Fibroblast of villous mesenchyme (primary cell): ENCODE results near the gene SHANK3. TPM values are rescaled to one million over a fixed set of nuclear protein-coding genes. Genes with fewer than 3 reads are reported as not detected.

ENCODE experiments used
- DNase-seq: peaks from one replicate; pipeline ENCODE4 v3.0.0-alpha.2; 2010; ENCODE audit warnings: low read depth
- H3K4me3 ChIP-seq: 2 replicates; pipeline ENCODE4 v1.5.1; 2011; ENCODE audit warnings: low read depth, mild to moderate bottlenecking, low read length
- total RNA-seq: library from RNA; depleted of rRNA; stranded (reverse); fragments of >200 nt; gene quantifications from 2 replicates; pipeline ENCODE4 v1.2.3, GENCODE V29; 2012
- TF ChIP-seq, protein P1 (sequence below): IDR thresholded peaks from 2 replicates; pipeline ENCODE4 v1.5.1; 2012; ENCODE audit warnings: low read depth, mild to moderate bottlenecking, low read length; ENCODE audit not compliant: insufficient read depth

The SHANK3 gene
- total RNA-seq, 1 donor, result 0.86 TPM

DNA sequence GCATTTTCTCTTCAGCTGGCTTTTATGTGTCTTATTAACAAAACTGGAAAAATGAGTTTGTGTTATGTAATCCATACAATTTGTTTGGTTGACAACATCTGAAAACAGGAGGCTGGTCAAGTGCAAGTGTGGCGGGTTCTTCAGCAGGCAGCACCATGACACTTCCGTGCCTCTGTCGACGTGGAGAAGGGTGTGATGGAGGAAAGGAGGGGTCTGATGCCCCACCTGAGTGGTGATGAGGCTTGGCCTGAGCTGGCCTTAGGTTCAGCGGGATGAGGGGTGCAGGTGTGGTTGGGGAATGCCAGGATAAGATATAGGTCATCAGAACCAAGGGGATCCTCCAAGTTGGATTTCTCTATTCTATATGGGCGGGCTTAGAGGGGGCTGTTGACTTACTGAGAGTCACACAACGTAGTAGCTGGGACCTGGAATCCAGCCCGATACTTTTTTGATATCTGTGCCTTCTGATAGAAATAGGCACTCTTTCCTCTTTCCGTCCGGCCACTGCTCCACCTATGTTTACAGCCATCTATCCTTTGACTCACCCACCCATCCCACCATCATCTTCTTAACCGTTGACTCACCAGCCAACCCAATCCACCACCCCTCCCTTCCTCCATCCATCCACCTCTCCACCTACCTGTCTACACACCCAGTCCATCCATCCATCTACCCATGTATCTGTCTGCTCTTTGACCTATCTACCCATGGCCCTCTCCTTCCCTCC is 29.0 kb downstream of the SHANK3 start:
- H3K4me3 ChIP-seq, result no peak overlapping the region
- TF ChIP-seq, protein P1, sequence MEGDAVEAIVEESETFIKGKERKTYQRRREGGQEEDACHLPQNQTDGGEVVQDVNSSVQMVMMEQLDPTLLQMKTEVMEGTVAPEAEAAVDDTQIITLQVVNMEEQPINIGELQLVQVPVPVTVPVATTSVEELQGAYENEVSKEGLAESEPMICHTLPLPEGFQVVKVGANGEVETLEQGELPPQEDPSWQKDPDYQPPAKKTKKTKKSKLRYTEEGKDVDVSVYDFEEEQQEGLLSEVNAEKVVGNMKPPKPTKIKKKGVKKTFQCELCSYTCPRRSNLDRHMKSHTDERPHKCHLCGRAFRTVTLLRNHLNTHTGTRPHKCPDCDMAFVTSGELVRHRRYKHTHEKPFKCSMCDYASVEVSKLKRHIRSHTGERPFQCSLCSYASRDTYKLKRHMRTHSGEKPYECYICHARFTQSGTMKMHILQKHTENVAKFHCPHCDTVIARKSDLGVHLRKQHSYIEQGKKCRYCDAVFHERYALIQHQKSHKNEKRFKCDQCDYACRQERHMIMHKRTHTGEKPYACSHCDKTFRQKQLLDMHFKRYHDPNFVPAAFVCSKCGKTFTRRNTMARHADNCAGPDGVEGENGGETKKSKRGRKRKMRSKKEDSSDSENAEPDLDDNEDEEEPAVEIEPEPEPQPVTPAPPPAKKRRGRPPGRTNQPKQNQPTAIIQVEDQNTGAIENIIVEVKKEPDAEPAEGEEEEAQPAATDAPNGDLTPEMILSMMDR, result no peak
- no peak for DNase-seq

GRCh38 chr22:50702261-50702671 is 29.6 kb downstream of the SHANK3 start:
- DNase-seq, result no peak
- TF ChIP-seq, protein P1, result no peak
- H3K4me3 ChIP-seq, result no peak overlapping the region

GRCh38 chr22:50702821-50703725 is 30.4 kb downstream of the SHANK3 start:
- TF ChIP-seq, protein P1, result no peak
- H3K4me3 ChIP-seq, result no peak overlapping the region
- no peak for DNase-seq

GRCh38 chr22:50703726-50704509 is 31.3 kb downstream of the SHANK3 start:
- no peak overlapping the region for H3K4me3 ChIP-seq
- TF ChIP-seq, protein P1, result no peak

GRCh38 chr22:50704510-50705218 is 32.0 kb downstream of the SHANK3 start:
- peak overlapping the region; percentile 15 for H3K4me3 ChIP-seq
- no peak for DNase-seq
- TF ChIP-seq, protein P1, result no peak

More at GRCh38 chr22:50703726-50704509, 31.3 kb downstream of the SHANK3 start:
- DNase-seq, result no peak

DNA sequence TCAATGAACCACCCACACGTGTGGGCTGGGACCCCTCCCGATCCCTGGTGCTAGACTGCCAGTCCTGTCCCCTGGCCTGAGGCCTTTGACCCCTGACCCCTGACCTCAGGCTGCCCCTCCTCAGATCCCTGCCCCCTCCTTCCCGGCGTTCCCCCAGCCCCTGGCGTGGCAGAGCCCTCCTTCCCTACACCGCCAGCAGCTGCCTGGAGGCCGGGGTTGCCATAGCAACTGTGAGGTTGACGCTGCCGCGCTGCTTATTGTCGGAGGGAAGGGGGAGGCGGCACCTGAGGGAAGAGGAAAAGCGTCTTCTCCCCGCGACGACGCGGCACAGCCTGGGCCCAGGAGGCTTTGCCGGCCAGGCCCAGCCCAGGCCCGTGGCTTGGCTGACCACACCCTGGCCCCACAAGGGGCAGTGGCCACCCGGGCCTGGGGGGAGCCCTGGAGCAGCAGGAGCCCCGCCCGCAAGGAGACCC is 32.6 kb downstream of the SHANK3 start:
- TF ChIP-seq, protein P1, result no peak
- peak overlapping the region; percentile 38 for H3K4me3 ChIP-seq
- DNase-seq, result peak; percentile 72
